Pons (tissue), 1 donor: ENCODE measurements around the gene RHCE.
"Not testable (repeated sequence)": the region's sequence is repeated elsewhere in the genome, so short reads cannot be mapped to it uniquely, and the experiment has no call there.

Experiments used
- DNase-seq: peaks from one replicate; pipeline ENCODE4 v3.0.0-alpha.2; 2016; ENCODE audit warnings: low spot score

Gene RHCE

DNA sequence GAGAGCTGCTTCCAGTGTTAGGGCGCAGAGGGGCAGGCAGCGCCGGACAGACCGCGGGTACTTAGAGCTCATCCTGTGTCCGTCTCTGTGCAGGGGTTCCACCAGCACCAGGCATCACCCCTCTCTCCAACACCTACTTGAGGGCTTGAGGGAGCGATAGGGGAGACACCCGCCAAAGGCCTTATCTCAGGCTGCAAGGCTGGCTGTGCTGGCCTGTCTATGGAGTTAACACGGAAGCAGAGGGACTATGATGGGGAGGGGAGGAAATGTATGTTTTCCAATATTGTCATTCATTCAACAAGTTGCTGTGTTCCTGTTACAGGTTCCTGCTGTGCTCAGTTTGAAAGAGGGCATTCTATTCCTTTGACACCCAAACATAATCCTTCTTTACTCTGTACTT is at the start of gene RHCE:
Gene RHCE, minus strand, starts transcription at position 111 of the 400 bp plus-strand sequence. Its CDS starts 39 bp downstream, at position 72.
- not testable (repeated sequence) for DNase-seq

DNA sequence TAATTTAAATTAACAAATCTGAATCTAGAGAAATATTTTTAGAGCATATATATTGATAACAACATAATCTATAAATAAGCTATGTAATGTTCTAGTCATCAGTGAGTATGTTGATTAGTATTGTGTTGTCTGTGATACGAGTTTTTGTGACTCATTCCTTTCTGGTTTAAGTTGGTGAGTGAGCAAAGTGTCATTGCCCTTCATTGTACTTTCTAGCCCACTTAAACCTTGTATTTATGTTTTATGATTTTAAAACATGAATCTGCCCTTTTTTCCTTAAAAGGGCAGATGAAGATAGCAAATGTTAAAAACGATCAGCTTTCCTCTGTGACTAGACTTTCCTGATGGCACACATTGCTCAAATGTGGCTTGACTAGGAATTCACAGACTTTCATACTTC is 48.6 kb upstream of the RHCE start:
- DNase-seq: no peak

DNA sequence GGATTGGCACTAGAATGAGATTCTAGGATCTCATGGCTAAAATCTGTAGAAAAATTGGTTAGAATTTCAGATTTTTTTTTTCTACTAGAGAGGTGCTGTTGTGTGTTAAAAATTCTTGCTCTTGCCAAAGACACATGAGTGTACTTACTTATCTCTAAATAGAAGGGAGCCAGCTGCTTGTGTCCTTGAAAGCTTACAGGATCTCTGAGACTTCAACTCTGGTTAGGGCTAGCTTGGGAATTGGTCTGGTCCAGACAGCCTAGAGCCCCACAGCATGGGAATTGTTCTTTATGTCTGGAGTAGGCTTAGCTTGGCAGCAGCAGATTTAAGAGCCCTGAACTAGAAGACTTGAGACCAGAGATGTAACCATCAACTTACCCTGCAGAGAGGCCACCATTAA is 47.4 kb upstream of the RHCE start:
- DNase-seq: no peak

DNA sequence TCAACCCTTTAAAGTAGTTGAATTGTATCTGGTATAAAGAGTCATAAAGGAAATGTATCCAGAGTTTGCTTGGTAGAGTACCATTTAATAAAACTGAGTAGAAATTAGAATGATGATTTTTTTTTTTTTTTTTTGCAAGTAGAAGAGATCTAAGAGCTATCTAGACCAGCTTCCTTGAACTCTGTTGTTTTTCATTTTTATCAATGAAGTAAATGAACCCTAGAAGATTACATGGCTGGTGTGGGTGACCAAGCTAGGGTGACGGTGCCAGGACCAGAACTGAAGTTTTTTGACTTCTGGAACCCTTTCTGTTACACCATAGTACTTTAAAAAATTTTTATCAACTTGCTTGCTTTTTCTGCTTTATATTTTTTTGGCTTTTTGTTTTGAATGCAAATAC is 47.0 kb upstream of the RHCE start:
- no peak for DNase-seq

DNA sequence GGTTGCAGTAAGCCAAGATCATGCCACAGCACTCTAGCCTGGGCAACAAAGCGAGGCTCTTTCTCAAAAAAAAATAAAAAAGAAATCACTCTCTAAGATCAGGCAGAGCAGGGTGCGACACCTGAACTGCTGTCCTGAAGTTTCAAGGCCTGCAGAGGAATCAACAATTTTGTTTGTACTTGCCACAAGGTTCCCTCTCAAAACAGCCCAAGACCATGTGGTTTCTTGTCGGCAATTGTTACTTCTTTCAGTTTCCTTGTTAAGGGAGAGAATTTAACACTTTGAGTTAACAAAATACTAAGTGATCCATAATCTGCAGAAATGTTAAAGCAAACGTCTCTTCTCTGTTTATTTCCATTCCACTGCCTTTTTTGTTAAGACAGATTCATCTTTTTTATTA is 46.6 kb upstream of the RHCE start:
- no peak for DNase-seq

DNA sequence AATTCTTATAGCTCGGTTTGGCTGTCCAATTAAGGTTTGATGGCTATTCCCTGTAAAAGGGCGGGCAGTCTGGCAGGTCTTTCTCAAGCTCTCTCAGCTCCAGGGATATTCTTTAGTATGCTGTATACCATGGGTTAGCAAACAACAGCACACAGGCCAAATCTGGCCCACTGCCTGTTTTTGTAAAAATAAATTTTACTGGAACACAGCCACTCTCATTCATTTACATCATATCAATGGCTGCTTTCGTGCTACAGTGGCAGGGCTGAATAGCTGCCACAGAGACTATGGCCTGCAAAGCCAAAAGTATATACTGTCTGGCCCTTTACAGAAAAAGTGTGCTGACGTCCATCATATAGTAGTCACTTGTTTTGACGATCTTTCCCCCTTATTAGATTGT is 42.1 kb upstream of the RHCE start:
- DNase-seq: no peak

DNA sequence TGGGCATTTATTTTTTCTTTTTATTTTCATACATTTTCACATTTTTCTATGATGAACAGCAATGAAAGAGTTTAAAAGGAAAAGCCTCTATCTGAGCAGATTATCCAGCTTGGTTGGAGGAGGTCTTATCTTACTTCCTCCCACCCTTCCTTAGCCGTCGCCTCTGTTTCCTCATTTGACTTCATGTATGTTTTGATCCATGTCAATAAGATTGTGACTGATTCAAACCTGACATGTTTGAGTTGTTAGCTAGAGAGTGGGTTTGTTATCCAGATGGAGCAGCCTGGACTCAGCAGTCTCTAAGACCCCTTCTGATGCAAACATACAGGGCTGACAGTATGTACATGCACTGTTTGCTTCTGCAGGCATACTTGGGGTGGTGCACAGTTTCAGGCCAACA is 41.2 kb upstream of the RHCE start:
- no peak for DNase-seq

DNA sequence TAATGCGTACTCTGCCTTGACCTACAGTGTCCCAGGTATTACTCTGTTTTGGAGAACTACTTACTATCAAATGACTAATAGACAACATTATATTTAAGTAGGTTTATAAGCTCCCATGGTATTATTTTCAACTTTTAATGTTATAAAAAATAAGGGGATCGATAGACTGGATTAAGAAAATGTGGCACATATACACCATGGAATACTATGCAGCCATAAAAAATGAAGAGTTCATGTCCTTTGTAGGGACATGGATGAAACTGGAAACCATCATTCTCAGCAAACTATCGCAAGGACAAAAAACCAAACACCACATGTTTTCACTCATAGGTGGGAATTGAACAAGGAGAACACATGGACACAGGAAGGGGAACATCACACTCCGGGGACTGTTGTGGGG is 40.2 kb upstream of the RHCE start:
- DNase-seq: not testable (repeated sequence)

DNA sequence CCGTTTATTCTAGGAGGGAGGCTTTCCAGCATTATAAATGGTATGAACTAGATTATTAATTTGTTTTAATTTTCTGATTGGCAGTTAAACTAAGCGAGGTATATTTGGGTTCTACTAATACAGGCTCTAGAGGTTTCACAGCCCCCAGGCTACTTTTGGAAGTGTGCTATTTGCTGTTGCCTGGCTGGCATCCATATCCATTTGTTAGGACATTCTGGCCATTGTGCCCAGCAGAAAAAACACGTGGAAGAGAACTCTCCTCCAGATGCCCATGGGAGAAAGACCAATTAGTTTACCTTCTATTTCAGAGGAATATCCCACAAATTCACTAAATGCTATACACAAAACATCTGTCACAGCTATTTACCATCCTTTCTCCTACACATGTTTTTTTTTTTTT is 39.4 kb upstream of the RHCE start:
- DNase-seq: no peak

DNA sequence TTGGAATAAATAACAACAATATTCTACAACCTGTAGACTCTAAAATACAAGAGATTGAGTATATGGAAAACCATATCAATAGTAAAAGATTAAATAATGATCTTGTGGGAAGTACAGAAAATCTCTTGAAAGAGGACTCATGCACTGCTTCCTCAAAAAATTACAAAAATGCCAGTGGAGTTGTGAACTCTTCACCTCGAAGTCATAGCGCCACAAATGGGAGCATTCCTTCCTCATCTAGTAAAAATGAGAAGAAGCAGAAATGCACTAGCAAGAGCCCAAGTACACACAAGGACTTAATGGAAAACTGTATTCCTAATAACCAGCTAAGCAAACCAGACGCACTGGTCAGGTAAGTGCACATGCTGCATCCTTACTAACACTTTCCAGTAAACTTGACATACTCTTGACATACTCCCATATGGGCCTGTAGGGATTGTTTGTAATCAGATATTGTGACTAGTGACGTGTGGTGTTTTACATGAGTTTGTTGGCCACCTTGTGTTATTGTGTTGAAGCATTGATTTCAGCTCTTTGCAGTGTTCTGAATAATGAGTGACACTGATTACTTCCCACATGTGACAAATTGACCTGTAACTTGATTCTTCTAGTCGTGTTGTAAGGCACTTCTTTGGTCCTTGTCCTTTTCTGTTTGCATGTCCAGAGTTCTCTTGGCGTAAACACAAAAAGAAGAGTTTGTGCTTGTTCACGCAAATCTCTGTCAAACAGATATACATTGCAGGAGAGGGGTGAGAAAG is 38.1 kb upstream of the RHCE start:
- DNase-seq: no peak

DNA sequence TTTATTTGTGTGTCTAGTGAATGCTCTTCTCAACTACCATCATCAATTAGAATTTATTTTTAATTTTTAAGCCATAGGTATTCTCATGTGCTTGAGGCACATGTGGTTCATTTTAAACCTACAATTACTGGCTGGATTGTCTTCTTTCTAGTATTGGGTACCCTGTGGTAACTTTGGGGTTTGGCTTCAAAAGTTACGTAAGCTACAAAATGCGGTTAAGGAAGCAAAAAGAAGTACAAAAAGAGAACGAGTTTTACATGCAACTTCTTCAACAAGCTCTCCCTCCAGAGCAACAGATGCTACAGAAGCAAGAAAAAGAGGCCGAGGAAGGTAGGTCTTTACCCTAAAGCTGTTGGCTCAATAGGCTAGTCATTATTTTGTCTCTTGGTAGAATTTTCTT is 35.9 kb upstream of the RHCE start:
- DNase-seq: no peak

DNA sequence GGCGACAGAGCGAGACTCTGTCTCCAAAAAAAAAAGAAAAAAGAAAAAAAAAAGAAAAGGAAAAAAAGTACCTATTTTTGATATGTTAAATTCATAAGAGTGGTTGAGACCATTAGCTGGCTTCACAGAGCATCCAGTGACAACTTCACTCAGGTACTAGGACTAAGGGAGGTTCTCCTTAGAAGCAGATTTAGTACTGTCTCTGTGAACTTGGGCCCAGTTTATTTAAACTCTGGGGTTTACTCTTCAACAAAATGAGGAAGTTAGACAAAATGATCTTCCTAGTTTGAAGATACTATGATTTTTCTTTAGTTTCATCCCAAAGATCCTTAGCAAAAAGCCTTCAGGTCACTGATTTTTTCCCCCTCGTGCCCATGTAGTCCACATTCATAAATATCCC is 31.3 kb upstream of the RHCE start:
- no peak for DNase-seq

DNA sequence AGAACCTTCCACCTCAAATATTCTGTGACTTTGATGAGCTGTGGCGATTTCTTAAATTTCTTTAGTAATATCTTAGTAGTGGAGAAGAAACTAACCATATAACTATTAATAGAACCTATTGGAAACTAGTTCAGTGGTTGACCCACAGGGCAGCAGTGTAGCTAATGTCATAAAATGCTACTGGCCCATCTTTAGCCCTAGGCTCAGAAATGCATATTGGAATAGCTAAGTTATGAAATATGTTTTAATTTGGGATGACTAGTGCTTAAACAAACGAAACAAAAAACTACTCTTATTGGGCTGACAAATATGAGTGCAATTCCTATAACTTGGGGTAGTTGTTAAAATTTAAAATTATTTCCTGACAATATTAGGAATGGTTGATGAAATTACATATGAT is 30.3 kb upstream of the RHCE start:
- no peak for DNase-seq

DNA sequence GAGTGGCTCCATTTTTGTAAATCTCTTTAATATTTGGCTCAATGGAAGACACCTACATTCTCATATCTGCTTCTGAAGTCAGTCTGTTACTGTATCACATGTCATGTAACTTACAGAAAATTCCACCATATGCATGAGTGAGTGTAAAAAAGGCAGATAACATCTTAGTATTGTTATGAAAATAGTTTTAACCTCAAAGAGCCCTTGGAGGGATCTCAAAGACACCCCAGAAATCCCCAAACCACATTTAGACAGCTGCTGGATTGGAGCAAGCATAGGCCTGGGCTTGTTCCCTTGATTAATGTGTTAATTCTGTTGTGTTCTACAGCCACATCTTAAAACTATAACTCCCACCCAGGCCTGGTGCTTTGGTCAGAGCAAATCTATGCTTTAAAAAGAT is 26.9 kb upstream of the RHCE start:
- DNase-seq: no peak

DNA sequence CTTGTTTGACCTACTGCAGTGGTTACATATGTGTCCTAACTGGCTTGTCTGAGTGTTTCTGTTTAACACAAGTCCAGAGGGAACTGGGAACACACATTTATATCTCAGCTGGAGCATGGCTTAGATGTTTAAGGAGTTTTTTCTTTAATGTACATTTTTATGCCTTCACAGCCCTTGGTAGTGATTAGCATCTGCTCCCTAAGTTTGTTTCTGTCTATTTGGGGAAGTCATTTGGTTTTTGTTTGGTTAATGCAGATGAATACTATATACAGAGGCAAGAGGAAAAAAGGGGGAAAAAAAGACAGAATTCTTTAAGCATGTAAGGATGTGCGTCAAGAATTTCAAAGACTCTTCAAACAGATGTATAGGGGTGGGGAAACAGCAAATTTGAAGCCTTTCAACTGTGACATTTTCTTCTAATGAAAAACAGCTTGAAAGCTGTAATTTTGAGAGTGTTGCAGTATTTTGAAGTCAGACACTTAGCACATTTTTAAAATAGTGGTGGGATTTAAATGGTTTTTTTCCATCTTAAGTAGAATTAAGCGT is 25.4 kb upstream of the RHCE start:
- DNase-seq: no peak

DNA sequence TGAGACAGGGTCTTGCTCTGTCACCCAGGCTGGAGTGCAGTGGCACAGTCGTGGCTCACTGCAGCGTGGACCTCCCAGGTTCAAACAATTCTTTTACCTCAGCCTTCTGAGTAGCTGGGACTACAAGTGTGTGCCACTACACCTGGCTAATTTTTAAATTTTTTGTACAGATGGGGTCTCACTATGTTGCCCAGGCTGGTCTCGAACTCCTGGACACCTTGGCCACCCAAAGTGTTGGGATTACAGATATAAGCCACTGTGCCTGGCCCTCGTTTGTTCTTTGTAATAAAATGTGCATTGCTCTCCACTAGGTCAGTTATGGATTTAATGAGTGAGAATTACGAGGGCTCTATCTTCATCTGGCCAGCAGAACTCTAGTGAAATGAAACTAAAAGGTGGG is 24.0 kb upstream of the RHCE start:
- DNase-seq: not testable (repeated sequence)

DNA sequence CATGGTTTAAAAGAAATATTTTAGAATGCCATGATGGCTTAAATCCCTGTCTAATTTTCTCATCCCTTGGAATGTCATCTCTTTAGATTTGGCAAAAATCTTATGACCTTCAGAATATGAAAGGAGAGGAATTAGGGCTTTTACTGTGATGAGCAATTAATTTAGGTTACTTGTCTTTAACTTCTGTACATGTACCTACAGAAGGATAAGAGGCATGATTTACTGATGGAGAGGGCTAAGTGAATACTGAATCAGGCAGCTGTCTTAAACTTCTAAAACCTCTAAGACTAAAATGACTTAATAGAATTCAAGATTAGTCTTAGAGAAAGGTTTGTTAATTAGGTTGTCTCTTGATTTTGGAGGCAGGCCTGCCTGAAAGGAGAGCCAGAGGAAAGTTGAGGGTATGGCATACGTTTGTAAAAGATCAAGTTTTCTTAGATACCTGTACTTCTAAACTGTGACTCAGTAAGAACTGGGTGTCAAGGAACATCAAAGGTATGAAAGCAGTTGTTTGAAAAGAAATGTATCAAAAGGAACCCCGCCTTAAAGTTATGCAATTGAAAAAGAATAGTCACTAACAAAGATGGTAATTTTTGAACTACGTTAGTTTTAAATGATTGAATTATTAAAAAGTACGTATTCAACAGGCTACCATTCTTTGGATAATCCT is 22.5 kb upstream of the RHCE start:
- no peak for DNase-seq

DNA sequence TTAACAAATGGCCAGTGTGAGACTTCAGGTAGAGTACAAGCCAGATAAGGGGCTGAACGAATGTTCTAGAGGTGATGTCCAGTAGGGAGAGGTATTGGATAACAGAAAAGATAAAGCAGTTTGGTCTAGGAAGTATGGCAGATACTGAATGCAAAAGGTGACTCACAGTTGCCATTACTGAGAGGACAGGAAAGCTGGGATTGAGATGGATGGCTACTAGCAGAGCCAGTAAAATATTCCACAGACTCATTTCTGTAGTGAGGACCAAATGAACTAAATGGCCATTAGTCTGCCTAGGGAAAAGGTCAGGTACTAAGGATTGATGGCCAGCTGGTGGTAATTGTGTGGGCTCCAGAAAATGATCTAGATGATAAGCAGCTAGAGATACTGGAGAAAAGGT is 21.6 kb upstream of the RHCE start:
- no peak for DNase-seq

DNA sequence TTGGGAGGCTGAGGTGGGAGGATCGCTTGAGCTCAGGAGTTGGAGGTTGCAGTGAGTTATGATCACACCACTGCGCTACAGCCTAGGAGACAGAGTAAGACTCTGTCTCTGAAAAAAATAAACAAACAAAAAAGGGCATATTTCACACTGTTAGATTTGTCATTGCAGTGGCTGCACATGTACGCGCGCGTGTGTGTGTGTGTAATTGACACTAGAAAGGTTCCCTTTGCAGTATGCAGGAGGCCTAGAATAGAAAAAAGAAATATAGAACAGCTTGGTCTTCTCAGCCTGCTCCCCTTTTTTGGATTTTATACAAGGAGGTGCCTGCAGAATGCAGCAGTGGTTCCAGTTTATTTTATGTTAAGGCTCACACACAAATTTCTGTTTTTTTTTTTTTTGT is 18.7 kb upstream of the RHCE start:
- DNase-seq: no peak

DNA sequence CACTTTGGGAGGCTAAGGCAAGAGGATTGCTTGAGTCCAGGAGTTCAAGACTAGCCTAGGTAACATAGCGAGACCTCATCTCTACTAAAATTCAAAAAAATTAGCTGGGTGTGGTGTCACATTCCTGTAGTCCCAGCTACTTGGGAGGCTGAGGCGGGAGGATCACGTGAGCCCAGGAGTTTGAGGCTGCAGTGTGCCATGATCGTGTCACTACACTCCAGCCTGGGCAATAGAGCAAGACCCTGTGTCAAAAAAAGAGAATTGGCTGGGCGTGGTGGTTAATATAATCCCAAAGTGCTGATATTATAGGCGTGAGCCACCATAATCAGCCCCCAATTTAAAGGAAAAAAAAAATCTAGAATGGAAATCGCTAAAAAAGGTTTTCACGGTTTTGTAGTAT is 17.0 kb upstream of the RHCE start:
- DNase-seq: no peak

DNA sequence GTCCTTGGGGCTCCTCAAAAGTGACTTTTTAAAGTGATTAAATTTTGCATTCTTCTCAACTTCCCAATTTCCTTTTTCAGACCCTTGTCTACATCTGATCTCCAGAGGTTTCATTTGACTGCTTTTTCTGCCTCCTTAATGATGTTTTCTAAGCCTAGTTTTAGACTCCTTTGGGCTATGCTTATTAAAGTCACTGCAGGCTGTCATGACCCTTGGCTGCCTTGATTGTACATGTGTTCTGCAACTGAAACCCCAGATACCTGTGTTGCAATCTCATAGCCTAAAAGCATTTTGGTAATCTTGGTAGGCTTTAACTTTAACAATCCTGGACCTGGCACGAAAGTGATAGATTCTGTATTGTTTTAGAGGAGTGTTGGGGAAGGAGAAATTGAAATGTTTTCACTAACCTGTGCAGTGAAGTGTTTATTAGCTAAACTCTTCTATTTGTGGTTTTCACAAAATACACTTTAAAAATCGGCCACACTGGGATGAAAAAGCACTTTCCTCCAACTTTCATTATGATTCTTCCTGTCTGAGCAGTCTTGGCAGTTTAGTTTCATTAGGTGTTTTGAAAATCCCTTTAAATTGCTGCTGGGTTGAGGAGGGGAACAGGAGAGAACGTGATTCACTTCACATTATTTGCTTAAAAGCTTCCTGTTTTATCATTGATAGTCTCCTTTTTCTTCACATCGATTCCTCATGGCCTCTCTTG is 14.9 kb upstream of the RHCE start:
- DNase-seq: peak; percentile 11

DNA sequence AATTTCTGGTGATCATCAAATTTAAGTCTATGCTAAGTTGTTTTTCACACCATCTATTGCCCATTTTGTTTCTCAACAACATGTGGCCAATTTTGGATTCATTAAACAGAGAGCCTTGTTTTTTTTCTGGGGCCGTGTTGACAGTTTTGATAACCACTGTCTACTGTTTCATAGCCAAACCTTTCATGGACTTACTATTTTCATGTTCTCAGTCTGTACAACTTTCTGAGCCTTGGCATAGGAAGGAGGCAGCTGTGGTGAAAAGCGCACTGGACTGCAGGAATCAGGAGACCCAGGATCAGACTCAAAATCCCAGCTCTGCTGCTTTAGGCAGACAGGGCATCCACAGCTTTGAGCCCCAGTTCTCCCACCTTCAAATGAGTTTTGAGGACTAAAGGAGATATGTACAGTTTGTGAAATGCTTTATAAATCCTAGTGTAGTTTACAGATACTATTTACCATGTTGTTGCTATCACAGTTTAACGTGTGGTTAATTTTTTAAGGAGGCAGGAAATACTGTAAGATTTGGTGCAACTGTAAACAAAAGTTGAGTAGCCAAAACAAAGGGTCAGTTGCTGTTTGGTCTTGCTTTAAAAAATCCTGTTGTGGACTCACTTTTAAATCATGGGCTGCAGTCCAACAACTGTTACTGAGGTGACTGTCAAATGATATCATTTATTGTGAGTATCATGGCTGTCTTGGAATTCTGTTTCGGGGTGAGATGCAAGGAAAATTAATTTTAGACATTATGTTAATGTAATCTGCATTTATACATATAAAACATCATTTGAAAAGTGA is 13.0 kb upstream of the RHCE start:
- peak; percentile 57 for DNase-seq
